Hematopoietic multipotent progenitor cell treated with erythropoietin and hydrocortisone succinate and interleukin-3 and kit ligand, for 15 days (in vitro differentiated cells): ENCODE results near the gene TEX52.
"Not testable (repeated sequence)": the region's sequence is repeated elsewhere in the genome, so short reads cannot be mapped to it uniquely, and the experiment has no call there.

Source experiments
- DNase-seq: peaks from one replicate; pipeline ENCODE4 v3.0.0-alpha.2; 2015; ENCODE audit warnings: low spot score

TEX52 gene

DNA sequence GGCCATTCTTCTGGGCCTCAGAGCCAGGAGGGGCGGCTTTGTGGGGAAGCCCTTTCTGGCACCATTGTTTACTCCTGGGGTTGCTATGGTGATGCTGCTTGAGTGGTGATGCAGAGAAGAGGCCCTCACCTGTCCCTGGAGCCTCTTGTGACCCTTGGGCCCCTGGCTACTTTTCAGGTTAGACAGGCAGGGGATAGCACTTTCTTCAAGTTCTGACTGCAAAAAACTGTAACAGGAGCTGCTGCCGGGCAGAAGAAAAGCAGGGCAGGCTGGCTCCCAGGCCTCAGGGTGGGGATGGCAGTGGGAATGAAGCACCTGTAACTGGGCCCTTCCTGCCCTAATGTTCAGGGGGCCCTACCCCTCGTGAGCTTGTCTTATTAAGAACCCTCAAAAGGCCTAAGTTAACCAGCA, at the start of gene TEX52:
TSS of gene TEX52 (minus strand) at position 19 of the 411 bp plus-strand sequence. CDS start at position 6, 13 bp downstream.
- no peak for DNase-seq

DNA sequence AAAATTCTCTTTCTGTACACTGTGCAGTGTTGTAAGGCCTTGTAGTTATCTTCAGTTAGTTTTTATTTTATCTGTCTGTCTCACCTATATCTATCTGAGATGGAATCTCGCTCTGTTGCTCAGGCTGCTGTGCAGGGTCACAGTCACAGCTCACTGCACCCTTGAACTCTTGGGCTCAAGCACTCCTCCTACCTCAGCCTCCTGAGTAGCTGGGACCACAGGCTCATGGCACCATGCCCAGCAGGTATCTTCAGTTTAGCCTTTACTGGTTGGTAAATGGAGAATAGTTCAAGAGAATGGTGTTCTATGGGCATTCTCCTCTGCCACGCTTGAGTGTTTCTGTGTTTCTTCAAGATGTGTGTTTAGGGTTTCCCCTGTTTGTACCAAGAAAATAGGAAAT, 47.4 kb upstream of the TEX52 start:
- no peak for DNase-seq

DNA sequence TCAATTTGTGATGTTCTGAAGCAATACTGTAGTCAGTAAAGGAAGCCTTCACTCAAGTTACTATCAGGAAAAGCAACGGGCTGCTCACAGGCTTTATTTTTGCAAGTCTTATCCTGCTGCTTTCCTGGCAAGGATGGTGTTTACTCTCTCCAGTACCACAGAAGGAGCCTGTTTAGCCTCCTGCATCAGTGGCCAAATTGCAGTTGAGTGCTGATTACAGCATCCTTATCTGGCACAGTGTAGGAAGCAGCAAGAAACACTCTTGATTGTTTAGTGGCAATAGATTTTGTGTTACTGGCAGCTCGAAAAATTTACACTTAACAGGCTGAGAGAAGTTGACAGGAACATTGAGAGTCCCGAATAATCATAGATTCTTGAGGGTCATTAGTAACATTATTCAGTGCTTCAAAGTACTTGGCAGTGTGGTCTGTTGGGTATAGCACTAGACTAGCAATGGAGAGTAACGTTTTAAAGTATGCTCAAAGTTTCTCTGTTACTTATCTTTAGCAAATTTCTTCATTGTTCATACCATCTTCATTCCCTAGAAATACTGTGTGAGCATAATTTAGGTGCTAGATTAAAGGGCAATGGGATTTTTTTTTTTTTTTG, 45.5 kb upstream of the TEX52 start:
- peak; percentile 55 for DNase-seq

DNA sequence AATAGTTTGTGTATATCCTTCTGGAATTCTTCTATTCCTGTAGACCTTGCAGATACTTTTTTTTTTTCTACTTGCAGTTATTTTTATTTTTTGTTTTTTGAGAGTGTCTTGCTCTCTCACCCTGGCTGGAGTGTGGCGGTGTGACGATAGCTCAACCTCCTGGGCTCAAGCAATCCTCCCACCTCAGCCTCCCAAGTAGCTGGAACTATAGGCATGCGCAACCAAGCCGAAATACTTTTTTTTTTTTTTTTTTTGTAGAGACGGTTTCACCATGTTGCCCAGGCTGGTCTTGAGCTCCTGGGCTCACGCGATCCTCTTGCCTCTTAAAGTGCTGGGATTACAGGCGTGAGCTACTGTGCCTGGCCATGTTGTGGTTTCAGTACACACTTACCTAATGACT, 43.8 kb upstream of the TEX52 start:
- no peak for DNase-seq

DNA sequence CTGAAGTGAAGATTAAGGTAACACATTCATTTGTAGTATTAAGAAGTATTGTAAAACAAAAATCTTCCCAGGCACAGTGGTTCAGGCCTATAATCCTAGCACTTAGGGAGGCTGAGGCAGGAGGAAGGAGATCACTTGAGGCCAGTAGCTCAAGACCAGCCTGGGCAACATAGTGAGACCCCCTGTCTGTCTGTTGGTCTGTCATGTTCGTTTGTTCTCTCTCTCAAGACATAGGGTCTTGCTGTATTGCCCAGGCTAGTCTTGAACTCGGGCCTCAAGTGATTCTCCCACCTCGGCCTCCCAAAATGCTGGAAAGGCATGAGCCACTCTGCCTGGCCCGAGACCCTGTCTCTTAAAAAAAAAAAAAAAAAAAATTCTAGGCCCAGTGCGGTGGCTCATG, 40.6 kb upstream of the TEX52 start:
- DNase-seq, result no peak

DNA sequence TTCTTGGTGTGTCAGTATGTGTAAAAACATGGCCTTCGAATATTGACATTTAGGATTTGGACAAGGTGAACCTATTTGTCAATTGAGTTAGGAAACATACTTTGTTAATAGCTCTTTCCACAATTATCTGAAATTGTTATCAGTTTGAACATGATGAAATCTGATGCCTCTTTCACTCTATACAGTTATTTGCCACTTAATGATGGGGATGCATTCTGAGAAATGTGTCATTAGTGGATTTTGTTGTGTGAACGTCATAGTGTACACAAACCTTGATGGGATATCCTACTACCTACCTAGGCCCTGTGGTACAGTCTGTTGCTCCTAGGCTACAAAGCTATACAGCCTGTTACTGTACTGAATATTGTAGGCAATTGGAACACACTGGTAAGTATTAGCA, 38.7 kb upstream of the TEX52 start:
- DNase-seq, result no peak

DNA sequence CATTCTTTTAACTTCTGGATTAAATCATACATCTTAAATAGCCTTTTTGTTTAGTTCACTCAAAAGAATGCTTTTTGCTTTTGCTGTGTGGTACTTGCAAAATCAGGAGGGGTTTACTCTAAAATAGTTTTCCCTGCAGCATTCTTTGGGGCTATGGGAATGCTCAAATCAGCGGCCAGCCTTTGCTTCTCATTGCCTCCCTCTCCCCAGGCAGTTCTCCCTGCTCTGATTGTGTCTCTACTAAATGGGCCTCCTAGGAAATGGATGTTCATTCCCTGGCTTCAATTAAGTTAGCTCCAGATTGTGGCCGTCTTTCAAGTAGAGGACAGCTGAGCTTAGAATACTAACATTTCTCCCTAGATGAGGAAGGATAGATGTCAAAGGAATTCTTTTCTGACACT, 38.2 kb upstream of the TEX52 start:
- no peak for DNase-seq

DNA sequence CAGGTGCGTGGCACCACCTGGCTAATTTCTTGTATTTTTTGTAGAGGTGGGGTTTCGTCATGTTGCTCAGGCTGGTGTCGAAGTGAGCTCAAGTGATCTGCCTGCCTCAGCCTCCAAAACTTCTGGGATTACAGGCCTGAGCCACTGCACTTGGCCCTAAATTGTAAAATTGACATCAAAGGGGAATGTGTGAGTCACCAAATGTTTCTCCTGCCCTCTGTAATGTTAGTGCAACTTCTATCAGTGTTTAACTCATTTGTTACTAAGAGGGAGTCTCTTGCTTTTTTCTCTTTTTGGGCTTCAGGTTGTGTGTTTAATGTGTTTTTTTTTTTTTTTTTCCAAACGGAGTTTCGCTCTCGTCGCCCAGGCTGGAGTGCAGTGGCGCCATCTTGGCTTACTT, 36.2 kb upstream of the TEX52 start:
- no peak for DNase-seq

DNA sequence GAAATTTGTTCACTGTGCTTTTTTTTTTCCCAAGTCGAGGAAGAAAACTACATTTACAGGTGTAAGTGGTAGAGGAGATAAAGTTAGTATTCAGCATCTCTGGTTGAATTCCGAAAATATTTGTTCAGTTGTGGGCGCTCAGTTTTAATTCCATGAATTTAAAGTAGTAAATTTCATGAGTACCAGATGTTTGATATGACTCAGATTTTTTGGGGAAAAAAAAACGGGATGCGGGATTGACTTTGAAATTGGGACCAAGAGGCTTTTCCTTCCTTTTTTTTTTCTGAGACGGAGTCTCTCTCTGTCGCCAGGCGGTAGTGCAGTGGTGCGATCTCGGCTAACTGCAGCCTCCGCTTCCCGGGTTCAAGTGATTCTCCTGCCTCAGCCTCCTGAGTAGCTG, 35.4 kb upstream of the TEX52 start:
- no peak for DNase-seq

DNA sequence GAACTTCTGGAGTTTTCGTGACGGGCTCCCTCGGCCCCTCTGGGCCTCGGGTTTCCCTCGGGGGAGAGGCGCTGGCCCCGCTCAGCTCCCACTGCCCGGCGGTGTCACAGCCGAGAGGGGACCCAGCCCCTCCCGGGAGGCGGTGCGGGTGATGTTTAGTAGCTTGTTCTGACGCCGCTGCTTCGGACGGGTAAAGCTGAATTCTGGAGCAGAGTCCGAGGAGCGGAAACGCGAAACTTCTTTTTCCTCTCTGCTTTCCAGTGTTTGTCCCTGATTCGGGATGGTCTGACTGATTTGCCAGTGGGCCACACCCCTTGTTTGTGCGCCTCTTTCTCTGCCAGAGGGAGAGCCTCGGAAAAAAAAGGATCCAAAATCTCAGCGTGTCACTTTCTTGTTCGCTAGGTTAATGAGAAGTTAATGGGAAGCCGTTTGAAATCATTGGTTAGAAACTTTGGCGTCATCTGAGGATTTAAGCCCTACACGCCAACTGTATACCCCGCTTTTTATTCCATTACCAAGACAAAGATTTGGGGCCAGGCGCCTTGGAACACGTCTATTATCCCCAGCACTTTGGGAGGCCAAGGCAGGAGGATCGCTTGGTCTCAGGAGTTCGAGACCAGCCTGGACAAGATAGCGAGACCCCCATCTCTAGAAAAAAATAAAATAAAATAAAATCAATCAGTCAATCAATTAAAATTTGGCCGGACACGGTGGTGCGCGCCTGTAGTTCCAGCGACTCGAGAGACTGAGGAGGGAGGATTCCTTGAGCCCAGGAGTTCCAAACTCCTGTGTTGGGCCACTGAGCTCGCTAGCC, 34.6 kb upstream of the TEX52 start:
- DNase-seq, result no peak

DNA sequence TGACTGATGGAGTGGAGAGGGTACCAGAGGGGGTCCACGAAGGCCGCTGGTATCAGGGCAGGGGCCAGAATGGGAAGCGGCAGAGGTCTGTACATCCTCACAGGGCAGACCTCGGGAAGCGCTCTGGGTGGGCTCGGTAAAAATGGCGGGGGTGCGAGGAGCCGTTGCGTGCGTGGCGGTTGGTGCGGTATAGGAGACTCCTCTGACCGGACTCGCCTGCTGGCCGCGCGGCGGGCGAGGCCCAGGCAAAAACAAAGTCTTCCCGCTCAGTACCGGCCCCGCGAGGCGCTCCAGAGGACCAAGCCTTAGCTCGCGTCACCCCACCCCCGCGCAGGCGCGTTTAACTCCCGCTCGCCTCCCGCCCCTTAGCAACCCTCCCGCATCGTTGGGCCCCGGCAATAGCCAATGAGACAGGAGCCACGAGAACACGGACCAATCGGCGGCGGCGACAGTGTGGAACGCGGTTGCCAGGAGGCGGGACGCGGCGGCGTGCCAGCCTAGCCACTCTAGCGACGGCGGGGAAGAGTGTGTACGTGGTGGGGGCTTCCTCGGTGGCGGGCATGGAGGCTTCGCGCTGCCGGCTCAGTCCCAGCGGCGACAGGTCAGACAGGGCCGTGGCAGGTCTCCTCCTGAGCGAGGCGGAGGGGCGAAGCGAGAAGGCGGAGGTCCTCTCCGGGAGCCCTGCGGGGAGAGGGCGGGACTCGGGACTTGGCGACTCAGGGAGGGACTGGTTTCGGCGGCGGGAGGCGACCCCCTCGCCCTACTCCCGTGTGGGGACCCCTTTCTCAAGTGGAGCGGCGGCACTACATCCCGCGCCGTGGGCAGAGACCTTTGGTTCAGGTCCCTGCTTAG, 33.8 kb upstream of the TEX52 start, which contains the start of gene TULP3:
TSS of gene TULP3 (plus strand) at position 504 of the 852 bp plus-strand sequence. CDS start at position 561, 57 bp downstream.
- peak; percentile 98 for DNase-seq

DNA sequence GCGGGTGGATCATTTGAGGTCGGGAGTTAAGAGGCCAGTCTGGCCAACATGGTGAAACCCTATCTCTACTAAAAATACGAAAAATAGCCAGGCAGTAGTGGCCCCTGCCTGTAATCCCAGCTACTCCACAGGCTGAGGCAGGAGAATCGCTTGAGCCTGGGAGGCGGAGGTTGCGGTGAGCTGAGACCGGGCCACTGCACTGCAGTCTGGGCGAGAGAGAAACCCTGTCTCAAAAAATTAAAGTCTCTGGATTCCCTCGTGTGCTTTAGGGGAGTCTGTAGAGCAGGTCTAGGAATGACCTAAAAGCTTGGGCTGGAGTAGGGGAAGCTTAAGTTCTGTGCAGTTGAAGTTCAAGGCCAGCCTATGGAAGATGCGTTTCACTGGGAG, 33.2 kb upstream of the TEX52 start:
- DNase-seq, result no peak

DNA sequence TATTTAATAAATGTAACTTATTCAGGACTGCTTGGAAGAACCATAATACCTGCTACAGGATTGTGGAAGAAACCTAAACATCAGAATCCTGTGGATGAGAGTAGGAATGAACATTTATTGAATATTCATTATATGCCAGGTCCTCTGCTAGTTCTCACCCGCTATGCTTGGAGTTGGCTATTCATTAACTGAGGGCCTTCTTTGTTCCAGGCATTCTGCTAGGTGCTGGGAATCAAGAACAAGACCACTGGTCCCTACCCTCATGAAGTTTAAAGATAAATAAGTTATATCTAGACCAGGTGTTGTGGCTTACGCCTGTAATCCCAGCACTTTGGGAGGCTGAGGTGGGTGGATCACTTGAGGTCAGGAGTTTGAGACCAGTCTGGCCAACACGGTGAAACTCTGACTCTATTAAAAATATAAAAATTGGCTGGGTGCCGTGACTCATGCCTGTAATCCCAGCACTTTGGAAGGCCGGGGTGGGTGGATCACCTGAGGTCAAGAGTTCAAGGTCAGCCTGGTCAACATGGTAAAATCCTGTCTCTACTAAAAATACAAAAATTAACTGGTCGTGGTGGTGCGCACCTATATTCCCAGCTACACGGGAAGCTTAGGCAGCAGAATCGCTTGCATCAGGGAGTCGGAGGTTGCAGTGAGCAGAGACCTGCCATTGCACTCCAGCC, 30.1 kb upstream of the TEX52 start:
- DNase-seq, result no peak

DNA sequence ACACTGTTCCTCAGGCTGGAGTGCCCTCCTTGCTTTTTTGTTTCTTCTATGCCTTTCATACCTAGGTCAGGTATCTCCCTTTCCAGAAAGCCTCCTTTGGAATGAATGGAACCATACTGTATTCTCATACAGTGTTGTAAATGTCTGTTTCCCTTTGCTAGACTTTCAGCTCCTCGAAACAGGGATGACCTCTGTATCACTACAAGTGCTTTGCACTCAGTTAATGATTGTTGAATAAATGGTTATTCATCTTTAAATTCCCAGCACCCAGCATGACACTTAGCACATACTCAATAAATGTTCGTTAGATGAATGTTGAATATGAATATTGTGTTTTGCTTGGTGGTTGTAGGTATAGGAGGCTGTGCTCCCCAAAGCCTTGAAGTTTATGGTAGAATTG, 28.0 kb upstream of the TEX52 start:
- DNase-seq, result no peak

DNA sequence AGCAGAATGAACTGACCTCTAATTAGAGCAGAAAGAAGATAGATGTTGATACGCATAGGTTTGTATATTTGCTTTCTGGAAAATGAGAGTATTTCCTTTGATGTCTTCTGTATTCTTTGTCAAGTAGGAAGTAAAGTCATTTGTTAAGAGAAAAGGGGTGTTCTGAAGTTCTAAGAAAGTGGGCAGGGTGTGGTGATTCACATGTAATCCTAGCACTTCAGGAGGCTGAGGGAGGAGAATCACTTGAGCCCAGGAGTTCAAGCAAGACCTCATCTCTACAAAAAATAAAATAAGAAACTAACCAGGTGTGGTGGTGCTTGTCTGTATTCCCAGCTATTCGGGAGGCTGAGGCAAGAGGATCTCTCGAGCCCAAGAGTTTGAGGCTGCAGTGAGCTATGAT, 23.0 kb upstream of the TEX52 start:
- DNase-seq, result peak; percentile 83

DNA sequence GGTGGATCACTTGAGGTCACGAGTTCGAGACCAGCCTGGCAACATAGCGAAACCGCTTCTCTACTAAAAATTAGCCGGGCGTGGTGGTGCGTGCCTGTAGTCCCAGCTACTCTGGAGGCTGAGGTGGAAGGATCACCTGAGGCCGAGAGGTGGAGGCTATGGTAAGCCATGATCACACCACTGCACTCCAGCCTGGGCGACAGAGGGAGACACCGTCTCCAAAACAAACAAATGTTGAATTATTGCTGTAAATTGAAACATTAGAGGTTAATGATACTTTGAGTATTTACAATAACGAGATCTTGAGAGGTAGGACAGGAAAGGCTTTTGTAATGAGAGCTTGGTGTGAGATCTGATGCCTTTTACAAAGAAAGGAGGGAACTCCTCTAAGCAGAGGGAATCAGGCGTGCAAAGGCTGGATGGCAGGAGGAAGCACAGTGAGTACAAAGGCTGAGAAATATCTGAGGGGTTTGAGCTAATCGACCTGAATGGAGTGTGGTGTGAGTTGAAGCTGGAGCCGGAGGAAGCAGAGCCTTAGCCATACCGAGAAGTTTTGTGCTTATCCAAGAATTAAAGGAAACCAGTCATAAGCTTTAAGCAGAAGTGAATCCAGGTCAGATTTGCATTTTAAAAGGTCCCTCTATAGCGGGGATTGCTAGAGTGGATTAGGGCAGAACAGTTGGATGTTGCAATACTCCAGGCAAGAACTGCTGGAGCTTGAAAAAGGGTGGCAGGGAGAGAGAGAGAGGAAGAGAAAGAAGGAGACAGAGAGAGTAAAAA, 21.3 kb upstream of the TEX52 start:
- peak; percentile 42 for DNase-seq

DNA sequence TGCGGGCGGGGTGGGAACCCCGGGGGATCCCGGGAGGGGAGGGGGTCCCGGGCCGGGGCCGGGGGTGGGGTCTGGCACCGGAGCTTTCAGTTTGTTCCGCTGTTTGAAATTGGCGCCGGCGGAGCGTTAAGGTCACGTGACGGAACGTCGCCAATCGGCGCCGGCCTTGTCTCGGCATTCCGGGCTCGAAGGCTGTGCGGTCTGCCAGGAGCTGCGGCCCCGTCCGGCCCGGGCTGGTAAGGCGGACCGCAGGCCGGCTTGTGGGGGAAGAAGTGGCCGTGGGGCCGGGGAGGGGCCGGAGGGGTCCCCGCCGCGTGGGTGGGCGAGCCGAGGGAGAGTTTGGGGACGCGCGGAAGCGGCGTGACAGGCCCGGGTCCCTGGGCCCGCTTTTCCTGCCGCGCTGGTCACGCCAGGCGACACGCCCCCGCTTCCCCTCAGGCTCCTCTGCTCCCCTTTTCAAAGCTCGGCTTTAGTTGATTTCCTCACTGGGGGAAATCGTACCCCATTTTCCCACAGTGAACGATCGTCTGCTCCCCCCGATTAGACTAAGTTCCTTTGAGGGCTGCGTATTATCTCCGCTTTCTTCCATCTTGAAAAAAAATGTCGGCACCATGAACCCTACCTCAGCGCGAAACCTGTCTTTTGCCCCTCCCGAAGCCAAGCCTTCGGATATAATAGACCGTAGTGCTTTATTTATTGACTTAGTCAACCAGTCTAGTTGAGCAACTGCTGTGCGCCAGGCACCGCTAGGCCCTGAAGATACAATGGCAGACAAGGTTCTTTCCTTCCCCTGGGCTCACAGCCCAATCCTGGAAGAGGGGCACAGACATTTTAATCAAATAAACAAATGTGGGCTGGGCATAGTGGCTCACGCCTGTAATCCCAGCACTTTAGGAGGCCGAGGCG, 20.5 kb upstream of the TEX52 start, which contains the start of the genes FOXM1 and RHNO1:
TSS of gene FOXM1 (minus strand) at position 128 of the 906 bp plus-strand sequence. CDS start 2,696 bp downstream, outside the sequence.
TSS of gene RHNO1 (plus strand) at position 177 of the 906 bp plus-strand sequence. CDS start 8,144 bp downstream, outside the sequence.
- peak; percentile 90 for DNase-seq

DNA sequence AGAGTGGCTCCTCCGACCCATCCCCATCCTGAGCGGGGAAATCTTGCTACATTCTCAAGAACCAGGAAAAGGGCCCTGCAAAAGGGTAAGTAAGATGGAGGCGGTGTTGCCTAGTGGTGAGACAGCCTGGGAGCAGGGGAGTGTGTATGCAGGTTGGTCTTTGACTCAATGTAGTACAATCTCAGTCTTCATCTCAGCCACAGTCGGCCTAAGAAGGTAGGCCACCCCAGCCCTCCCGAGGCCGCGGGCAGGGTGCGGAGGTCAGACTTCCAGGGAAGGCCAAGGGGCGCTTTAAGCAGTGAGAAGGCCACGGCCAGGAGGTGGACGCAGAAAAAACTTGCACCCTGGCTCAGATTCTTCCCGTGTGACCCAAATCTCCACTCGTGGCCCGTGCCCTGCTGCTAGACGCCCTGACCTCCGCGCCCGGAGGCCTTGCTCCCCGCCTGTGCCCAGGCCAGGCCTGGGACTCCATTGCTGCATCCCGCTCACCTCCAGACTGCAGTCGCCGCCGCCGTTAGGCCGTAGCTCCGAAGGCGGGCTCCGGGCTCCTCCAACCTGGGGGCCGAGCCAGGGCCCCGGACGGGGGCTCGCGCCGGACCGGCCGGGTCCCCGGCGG, 19.7 kb upstream of the TEX52 start:
- peak; percentile 39 for DNase-seq

DNA sequence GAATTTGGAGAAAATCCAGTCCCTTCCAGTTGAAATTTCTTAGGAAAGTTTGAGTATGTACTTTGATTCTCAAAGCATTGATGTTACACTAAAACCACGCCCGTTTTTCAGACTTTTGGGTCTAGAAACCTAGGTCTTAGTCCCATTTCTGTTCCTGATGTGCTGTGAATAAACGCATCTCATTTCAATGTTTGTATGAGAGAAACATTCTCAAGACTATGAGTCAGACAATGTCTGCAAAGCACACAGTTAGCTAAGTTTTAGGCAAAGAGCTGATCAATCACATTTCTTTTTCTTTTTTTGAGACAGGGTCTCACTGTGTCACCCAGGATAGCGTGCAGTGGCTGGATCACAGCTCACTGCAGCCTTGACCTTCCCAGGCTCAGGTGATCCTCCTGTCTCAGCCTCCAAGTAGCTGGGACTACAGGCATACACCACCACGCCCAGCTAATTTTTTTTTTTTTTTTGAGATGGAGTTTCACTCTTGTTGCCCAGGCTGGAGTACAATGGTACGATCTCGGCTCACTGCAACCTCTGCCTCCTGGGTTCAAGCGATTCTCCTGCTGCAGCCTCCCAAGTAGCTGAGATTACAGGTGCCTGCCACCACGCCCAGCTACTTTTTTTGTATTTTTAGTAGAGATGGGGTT, 12.3 kb upstream of the TEX52 start:
- not testable (repeated sequence) for DNase-seq
